ENCODE data around the gene IL36B. TPM values are rescaled to one million over a fixed set of nuclear protein-coding genes. Genes with fewer than 3 reads are reported as not detected.

Gene IL36B
- total RNA-seq, 1 donor from 2014 or later: not detected

GRCh38 chr2:113068249-113068648 is 15.6 kb upstream of the IL36B start:
- H3K27ac ChIP-seq (ENCODE audit: low read depth, low read length): no peak overlapping the region
- H3K36me3 ChIP-seq (ENCODE audit: control insufficient read depth in 3 of 3, insufficient read depth in 3 of 3, low read length in 3 of 3): no peaks in the 10 kb centered on the region
- peaks cover 2 to 4% (median 3%) of the 10 kb centered on the region in 3 donors for H3K27me3 ChIP-seq (ENCODE audit: control insufficient read depth in 3 of 3, insufficient read depth in 3 of 3, low read length in 3 of 3)
- H3K4me1 ChIP-seq (ENCODE audit: control insufficient read depth in 3 of 3, insufficient read depth in 3 of 3, low read length in 3 of 3): no peaks in the 10 kb centered on the region
- no peak overlapping the region for H3K9ac ChIP-seq (ENCODE audit: low read depth in 1 of 3, low read length in 3 of 3)
- no peak overlapping the region for H3K4me3 ChIP-seq (ENCODE audit: low read length in 3 of 3)
- H3K9me3 ChIP-seq (ENCODE audit: control insufficient read depth in 3 of 3, low read length in 3 of 3): no peaks in the 10 kb centered on the region

DNA sequence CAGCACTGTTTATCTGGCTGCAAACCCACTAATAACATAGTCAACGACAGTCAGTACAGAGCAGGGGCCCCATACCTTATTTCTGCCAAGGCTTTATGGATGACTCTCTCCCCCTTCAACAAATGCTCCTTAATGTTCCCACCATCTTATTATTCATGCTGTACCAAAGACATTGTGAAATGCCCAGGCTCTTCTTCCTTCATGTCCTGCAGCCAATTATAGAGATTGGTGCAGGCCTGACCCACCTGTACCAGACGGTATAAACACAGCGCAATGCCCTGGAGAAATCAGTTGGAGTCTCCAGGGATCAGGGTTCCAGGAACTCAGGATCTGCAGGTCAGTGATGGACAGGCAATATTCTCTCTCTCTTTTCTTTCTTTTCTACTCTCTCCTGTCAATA is 15.0 kb upstream of the IL36B start, which contains the start of gene IL1F10:
IL1F10 (plus strand) TSS at position 290 of the 400 bp plus-strand sequence. CDS start 4,769 bp downstream, outside the sequence.
- H3K9ac ChIP-seq (ENCODE audit: low read depth in 1 of 3, low read length in 3 of 3): no peak within 1 kb of the TSS
- no peaks in the 10 kb centered on the region for H3K4me1 ChIP-seq (ENCODE audit: control insufficient read depth in 3 of 3, insufficient read depth in 3 of 3, low read length in 3 of 3)
- peaks cover 1 to 4% (median 3%) of the 10 kb centered on the region in 3 donors for H3K27me3 ChIP-seq (ENCODE audit: control insufficient read depth in 3 of 3, insufficient read depth in 3 of 3, low read length in 3 of 3)
- no peaks in the 10 kb centered on the region for H3K36me3 ChIP-seq (ENCODE audit: control insufficient read depth in 3 of 3, insufficient read depth in 3 of 3, low read length in 3 of 3)
- no peak within 1 kb of the TSS for H3K4me3 ChIP-seq (ENCODE audit: low read length in 3 of 3)
- no peak within 1 kb of the TSS for H3K27ac ChIP-seq (ENCODE audit: low read depth, low read length)
- H3K9me3 ChIP-seq (ENCODE audit: control insufficient read depth in 3 of 3, low read length in 3 of 3): no peaks in the 10 kb centered on the region

DNA sequence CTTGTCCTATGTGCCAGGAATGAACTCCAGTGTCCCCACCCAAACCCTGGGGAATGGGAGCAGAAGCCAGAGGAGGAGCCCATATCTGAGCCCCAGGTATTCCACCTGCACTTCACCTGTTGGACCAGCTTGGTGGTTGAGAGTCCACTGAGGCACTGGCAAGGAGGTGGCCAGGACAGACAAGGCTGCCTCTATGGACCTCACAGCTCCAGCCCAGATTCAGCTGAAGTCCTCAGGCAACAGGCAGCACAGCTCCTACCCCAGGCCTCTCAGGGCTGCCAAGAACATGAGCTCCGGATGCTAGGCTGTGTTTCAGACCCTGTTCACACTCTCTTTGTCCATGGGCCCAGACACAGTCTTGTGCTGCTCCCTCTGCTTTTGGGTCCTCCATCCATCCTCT is 12.2 kb upstream of the IL36B start:
- no peaks in the 10 kb centered on the region for H3K36me3 ChIP-seq (ENCODE audit: control insufficient read depth in 3 of 3, insufficient read depth in 3 of 3, low read length in 3 of 3)
- no peak overlapping the region for H3K9ac ChIP-seq (ENCODE audit: low read depth in 1 of 3, low read length in 3 of 3)
- H3K9me3 ChIP-seq (ENCODE audit: control insufficient read depth in 3 of 3, low read length in 3 of 3): no peaks in the 10 kb centered on the region
- H3K4me1 ChIP-seq (ENCODE audit: control insufficient read depth in 3 of 3, insufficient read depth in 3 of 3, low read length in 3 of 3): no peaks in the 10 kb centered on the region
- H3K27me3 ChIP-seq (ENCODE audit: control insufficient read depth in 3 of 3, insufficient read depth in 3 of 3, low read length in 3 of 3): peaks cover 0 to 6% (median 5%) of the 10 kb centered on the region in 3 donors
- H3K27ac ChIP-seq (ENCODE audit: low read depth, low read length): no peak overlapping the region
- H3K4me3 ChIP-seq (ENCODE audit: low read length in 3 of 3): no peak overlapping the region

DNA sequence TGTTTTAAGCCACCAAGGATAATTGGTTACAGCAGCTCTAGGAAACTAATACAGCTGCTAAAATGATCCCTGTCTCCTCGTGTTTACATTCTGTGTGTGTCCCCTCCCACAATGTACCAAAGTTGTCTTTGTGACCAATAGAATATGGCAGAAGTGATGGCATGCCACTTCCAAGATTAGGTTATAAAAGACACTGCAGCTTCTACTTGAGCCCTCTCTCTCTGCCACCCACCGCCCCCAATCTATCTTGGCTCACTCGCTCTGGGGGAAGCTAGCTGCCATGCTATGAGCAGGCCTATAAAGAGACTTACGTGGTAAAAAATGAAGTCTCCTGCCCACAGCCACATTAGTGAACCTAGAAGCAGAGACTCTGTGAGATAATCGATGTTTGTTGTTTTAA is 11.6 kb upstream of the IL36B start:
- no peak overlapping the region for H3K27ac ChIP-seq (ENCODE audit: low read depth, low read length)
- H3K4me1 ChIP-seq (ENCODE audit: control insufficient read depth in 3 of 3, insufficient read depth in 3 of 3, low read length in 3 of 3): no peaks in the 10 kb centered on the region
- H3K9me3 ChIP-seq (ENCODE audit: control insufficient read depth in 3 of 3, low read length in 3 of 3): no peaks in the 10 kb centered on the region
- H3K9ac ChIP-seq (ENCODE audit: low read depth in 1 of 3, low read length in 3 of 3): no peak overlapping the region
- no peak overlapping the region for H3K4me3 ChIP-seq (ENCODE audit: low read length in 3 of 3)
- no peaks in the 10 kb centered on the region for H3K36me3 ChIP-seq (ENCODE audit: control insufficient read depth in 3 of 3, insufficient read depth in 3 of 3, low read length in 3 of 3)
- peaks cover 0 to 6% (median 5%) of the 10 kb centered on the region in 3 donors for H3K27me3 ChIP-seq (ENCODE audit: control insufficient read depth in 3 of 3, insufficient read depth in 3 of 3, low read length in 3 of 3)

- H3K27me3 ChIP-seq (ENCODE audit: control insufficient read depth in 3 of 3, insufficient read depth in 3 of 3, low read length in 3 of 3): peaks cover 0 to 6% (median 5%) of the 10 kb centered on the region in 3 donors
- no peaks in the 10 kb centered on the region for H3K4me1 ChIP-seq (ENCODE audit: control insufficient read depth in 3 of 3, insufficient read depth in 3 of 3, low read length in 3 of 3)
- no peak overlapping the region for H3K9ac ChIP-seq (ENCODE audit: low read depth in 1 of 3, low read length in 3 of 3)
- no peak overlapping the region for H3K27ac ChIP-seq (ENCODE audit: low read depth, low read length)
- no peaks in the 10 kb centered on the region for H3K9me3 ChIP-seq (ENCODE audit: control insufficient read depth in 3 of 3, low read length in 3 of 3)
- no peak overlapping the region for H3K4me3 ChIP-seq (ENCODE audit: low read length in 3 of 3)
- no peaks in the 10 kb centered on the region for H3K36me3 ChIP-seq (ENCODE audit: control insufficient read depth in 3 of 3, insufficient read depth in 3 of 3, low read length in 3 of 3)
These were observed 9.5 kb upstream of the IL36B start for GRCh38 chr2:113061896-113062770.

- Histone ChIP-seq H3K27ac (ENCODE audit: low read depth, low read length) (no peak overlapping the region), H3K4me3 (ENCODE audit: low read length in 3 of 3) (no peak overlapping the region), H3K9me3 (ENCODE audit: control insufficient read depth in 3 of 3, low read length in 3 of 3) (no peaks in the 10 kb centered on the region), H3K9ac (ENCODE audit: low read depth in 1 of 3, low read length in 3 of 3) (no peak overlapping the region), H3K27me3 (ENCODE audit: control insufficient read depth in 3 of 3, insufficient read depth in 3 of 3, low read length in 3 of 3) (peaks cover 0 to 6% (median 5%) of the 10 kb centered on the region in 3 donors), H3K4me1 (ENCODE audit: control insufficient read depth in 3 of 3, insufficient read depth in 3 of 3, low read length in 3 of 3) (no peaks in the 10 kb centered on the region), H3K36me3 (ENCODE audit: control insufficient read depth in 3 of 3, insufficient read depth in 3 of 3, low read length in 3 of 3) (no peaks in the 10 kb centered on the region)
These were observed 8.6 kb upstream of the IL36B start for GRCh38 chr2:113061241-113061640.

DNA sequence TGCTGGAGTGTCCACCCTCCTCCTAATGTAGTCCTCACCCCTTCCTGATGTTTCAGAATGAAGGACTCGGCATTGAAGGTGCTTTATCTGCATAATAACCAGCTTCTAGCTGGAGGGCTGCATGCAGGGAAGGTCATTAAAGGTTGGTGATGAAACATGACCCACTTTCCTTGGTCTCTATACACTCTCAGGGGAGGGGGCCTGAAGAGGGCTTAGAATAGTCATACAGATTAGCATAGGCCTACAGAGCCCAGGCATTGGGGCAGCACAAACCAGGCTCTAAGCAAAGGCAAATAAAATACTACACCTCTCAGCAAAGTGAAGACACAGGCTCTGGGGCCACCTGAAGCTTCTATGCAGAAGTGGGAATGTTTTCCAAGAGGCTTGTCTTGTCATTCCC is 8.1 kb upstream of the IL36B start:
- H3K4me3 ChIP-seq (ENCODE audit: low read length in 3 of 3): no peak overlapping the region
- H3K27ac ChIP-seq (ENCODE audit: low read depth, low read length): no peak overlapping the region
- no peaks in the 10 kb centered on the region for H3K4me1 ChIP-seq (ENCODE audit: control insufficient read depth in 3 of 3, insufficient read depth in 3 of 3, low read length in 3 of 3)
- H3K36me3 ChIP-seq (ENCODE audit: control insufficient read depth in 3 of 3, insufficient read depth in 3 of 3, low read length in 3 of 3): no peaks in the 10 kb centered on the region
- no peak overlapping the region for H3K9ac ChIP-seq (ENCODE audit: low read depth in 1 of 3, low read length in 3 of 3)
- H3K9me3 ChIP-seq (ENCODE audit: control insufficient read depth in 3 of 3, low read length in 3 of 3): no peaks in the 10 kb centered on the region
- peaks cover 0 to 5% (median 4%) of the 10 kb centered on the region in 3 donors for H3K27me3 ChIP-seq (ENCODE audit: control insufficient read depth in 3 of 3, insufficient read depth in 3 of 3, low read length in 3 of 3)

GRCh38 chr2:113060396-113060795 is 7.7 kb upstream of the IL36B start:
- Histone ChIP-seq H3K9ac (ENCODE audit: low read depth in 1 of 3, low read length in 3 of 3) (no peak overlapping the region), H3K9me3 (ENCODE audit: control insufficient read depth in 3 of 3, low read length in 3 of 3) (no peaks in the 10 kb centered on the region)

GRCh38 chr2:113058998-113059960 is 6.6 kb upstream of the IL36B start, which contains the start of gene IL36RN:
IL36RN (plus strand) TSS chr2:113059198; CDS start chr2:113059439, 241 bp downstream.
- H3K4me3 ChIP-seq (ENCODE audit: low read length in 3 of 3): no peak within 1 kb of the TSS
- H3K36me3 ChIP-seq (ENCODE audit: control insufficient read depth in 3 of 3, insufficient read depth in 3 of 3, low read length in 3 of 3): no peaks in the 10 kb centered on the region
- no peak within 1 kb of the TSS for H3K27ac ChIP-seq (ENCODE audit: low read depth, low read length)
- no peaks in the 10 kb centered on the region for H3K9me3 ChIP-seq (ENCODE audit: control insufficient read depth in 3 of 3, low read length in 3 of 3)
- H3K9ac ChIP-seq (ENCODE audit: low read depth in 1 of 3, low read length in 3 of 3): no peak within 1 kb of the TSS
- peaks cover 0 to 5% (median 3%) of the 10 kb centered on the region in 3 donors for H3K27me3 ChIP-seq (ENCODE audit: control insufficient read depth in 3 of 3, insufficient read depth in 3 of 3, low read length in 3 of 3)
- H3K4me1 ChIP-seq (ENCODE audit: control insufficient read depth in 3 of 3, insufficient read depth in 3 of 3, low read length in 3 of 3): no peaks in the 10 kb centered on the region

More at GRCh38 chr2:113060396-113060795, 7.7 kb upstream of the IL36B start:
- H3K4me3 ChIP-seq (ENCODE audit: low read length in 3 of 3): no peak overlapping the region
- H3K27ac ChIP-seq (ENCODE audit: low read depth, low read length): no peak overlapping the region
- H3K27me3 ChIP-seq (ENCODE audit: control insufficient read depth in 3 of 3, insufficient read depth in 3 of 3, low read length in 3 of 3): peaks cover 0 to 5% (median 3%) of the 10 kb centered on the region in 3 donors
- H3K4me1 ChIP-seq (ENCODE audit: control insufficient read depth in 3 of 3, insufficient read depth in 3 of 3, low read length in 3 of 3): no peaks in the 10 kb centered on the region
- H3K36me3 ChIP-seq (ENCODE audit: control insufficient read depth in 3 of 3, insufficient read depth in 3 of 3, low read length in 3 of 3): no peaks in the 10 kb centered on the region
